ENCODE results near the gene NRP2.

The NRP2 gene

GRCh38 chr2:205727174-205727573, 44.9 kb downstream of the NRP2 start:
- H4K20me1 ChIP-seq (ENCODE audit: insufficient read depth, low read length, poor library complexity, severe bottlenecking), result no peaks in the 10 kb centered on the region
- TF ChIP-seq, protein P1, sequence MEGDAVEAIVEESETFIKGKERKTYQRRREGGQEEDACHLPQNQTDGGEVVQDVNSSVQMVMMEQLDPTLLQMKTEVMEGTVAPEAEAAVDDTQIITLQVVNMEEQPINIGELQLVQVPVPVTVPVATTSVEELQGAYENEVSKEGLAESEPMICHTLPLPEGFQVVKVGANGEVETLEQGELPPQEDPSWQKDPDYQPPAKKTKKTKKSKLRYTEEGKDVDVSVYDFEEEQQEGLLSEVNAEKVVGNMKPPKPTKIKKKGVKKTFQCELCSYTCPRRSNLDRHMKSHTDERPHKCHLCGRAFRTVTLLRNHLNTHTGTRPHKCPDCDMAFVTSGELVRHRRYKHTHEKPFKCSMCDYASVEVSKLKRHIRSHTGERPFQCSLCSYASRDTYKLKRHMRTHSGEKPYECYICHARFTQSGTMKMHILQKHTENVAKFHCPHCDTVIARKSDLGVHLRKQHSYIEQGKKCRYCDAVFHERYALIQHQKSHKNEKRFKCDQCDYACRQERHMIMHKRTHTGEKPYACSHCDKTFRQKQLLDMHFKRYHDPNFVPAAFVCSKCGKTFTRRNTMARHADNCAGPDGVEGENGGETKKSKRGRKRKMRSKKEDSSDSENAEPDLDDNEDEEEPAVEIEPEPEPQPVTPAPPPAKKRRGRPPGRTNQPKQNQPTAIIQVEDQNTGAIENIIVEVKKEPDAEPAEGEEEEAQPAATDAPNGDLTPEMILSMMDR (conservative IDR thresholded peaks at IDR 0.05; ENCODE audit: low read length), result no peak
- no peak for TF ChIP-seq EZH2phosphoT487 (IDR thresholded peaks at IDR 0.05; ENCODE audit: borderline replicate concordance)
- H3K4me3 ChIP-seq (ENCODE audit: low read length, poor library complexity, severe bottlenecking), result no peak overlapping the region
- no peaks in the 10 kb centered on the region for H3K36me3 ChIP-seq (ENCODE audit: insufficient read depth, low read length)
- no peaks in the 10 kb centered on the region for H3K9me2 ChIP-seq (replicated peaks; ENCODE audit: low read depth, low read length)
- no peak overlapping the region for H3K9ac ChIP-seq (ENCODE audit: low read depth, low read length, poor library complexity, severe bottlenecking)
- H3K4me2 ChIP-seq (ENCODE audit: low read depth, low read length, poor library complexity, severe bottlenecking), result no peak overlapping the region
- H3K79me2 ChIP-seq (ENCODE audit: insufficient read depth, low read length), result no peaks in the 10 kb centered on the region
- no peak overlapping the region for H2AFZ ChIP-seq (ENCODE audit: low read length)
- H3K4me1 ChIP-seq (ENCODE audit: insufficient read depth, low read length, poor library complexity, severe bottlenecking), result no peaks in the 10 kb centered on the region
- no peaks in the 10 kb centered on the region for H3K27me3 ChIP-seq (ENCODE audit: insufficient read depth, low read length, poor library complexity, severe bottlenecking)
- no peaks in the 10 kb centered on the region for H3K9me3 ChIP-seq (ENCODE audit: insufficient read depth, low read depth, low read length)
- H3F3A ChIP-seq (ENCODE audit: low read depth), result no peaks in the 10 kb centered on the region

DNA sequence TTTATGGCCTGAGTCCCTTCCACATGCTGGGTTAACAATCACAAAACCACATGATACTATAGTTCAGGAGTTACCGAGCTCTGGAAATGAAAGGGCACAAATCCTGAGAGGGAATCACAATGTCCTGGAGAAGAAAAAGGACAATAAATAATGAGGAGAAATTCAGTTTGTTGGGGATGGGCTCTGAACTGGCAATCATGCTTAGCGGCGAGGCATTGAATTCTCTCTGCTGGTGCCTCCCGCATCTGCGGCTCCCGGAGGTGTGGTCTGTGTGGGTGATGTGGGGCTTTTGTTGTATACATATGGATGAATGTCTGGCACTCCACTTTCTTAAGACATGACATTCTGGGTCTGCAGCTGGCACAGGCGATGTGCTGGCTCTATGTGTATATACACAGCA, 46.1 kb downstream of the NRP2 start:
- Histone ChIP-seq H2AFZ (ENCODE audit: low read length) (no peak overlapping the region), H4K20me1 (ENCODE audit: insufficient read depth, low read length, poor library complexity, severe bottlenecking) (no peaks in the 10 kb centered on the region), H3K36me3 (ENCODE audit: insufficient read depth, low read length) (no peaks in the 10 kb centered on the region), H3F3A (ENCODE audit: low read depth) (no peaks in the 10 kb centered on the region), H3K9ac (ENCODE audit: low read depth, low read length, poor library complexity, severe bottlenecking) (no peak overlapping the region), H3K9me2 (replicated peaks; ENCODE audit: low read depth, low read length) (no peaks in the 10 kb centered on the region), H3K4me1 (ENCODE audit: insufficient read depth, low read length, poor library complexity, severe bottlenecking) (no peaks in the 10 kb centered on the region), H3K4me3 (ENCODE audit: low read length, poor library complexity, severe bottlenecking) (no peak overlapping the region), H3K79me2 (ENCODE audit: insufficient read depth, low read length) (no peaks in the 10 kb centered on the region), H3K9me3 (ENCODE audit: insufficient read depth, low read depth, low read length) (no peaks in the 10 kb centered on the region), H3K4me2 (ENCODE audit: low read depth, low read length, poor library complexity, severe bottlenecking) (no peak overlapping the region), H3K27me3 (ENCODE audit: insufficient read depth, low read length, poor library complexity, severe bottlenecking) (no peaks in the 10 kb centered on the region)
- TF ChIP-seq, protein P1 (conservative IDR thresholded peaks at IDR 0.05; ENCODE audit: low read length), result no peak
- TF ChIP-seq EZH2phosphoT487 (IDR thresholded peaks at IDR 0.05; ENCODE audit: borderline replicate concordance), result no peak

DNA sequence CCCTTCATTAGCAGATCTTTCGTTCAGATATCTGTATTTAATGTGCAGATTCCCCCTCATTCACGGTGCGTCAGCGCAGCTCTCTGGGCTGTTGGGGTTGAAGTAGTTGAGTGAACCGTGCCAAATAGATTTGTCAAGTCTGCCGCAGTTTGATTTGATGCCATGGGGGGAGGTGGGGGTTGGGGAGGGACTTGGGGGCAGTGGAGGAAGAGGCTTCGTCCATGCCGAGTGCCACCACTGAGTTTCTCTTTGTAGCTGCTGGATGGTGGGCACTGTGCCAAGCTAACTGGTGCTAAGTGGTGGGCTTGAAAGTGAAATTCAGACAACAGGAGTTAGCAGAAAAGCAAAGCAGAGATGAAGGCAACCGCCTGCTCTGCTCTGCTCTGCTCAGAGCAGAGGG, 47.9 kb downstream of the NRP2 start:
- H3K4me2 ChIP-seq (ENCODE audit: low read depth, low read length, poor library complexity, severe bottlenecking), result no peak overlapping the region
- H2AFZ ChIP-seq (ENCODE audit: low read length), result no peak overlapping the region
- peaks cover 7% of the 10 kb centered on the region for H3K4me1 ChIP-seq (ENCODE audit: insufficient read depth, low read length, poor library complexity, severe bottlenecking)
- no peaks in the 10 kb centered on the region for H3K9me3 ChIP-seq (ENCODE audit: insufficient read depth, low read depth, low read length)
- H3K36me3 ChIP-seq (ENCODE audit: insufficient read depth, low read length), result no peaks in the 10 kb centered on the region
- no peaks in the 10 kb centered on the region for H3K79me2 ChIP-seq (ENCODE audit: insufficient read depth, low read length)
- H3F3A ChIP-seq (ENCODE audit: low read depth), result no peaks in the 10 kb centered on the region
- no peak overlapping the region for H3K9ac ChIP-seq (ENCODE audit: low read depth, low read length, poor library complexity, severe bottlenecking)
- TF ChIP-seq EZH2phosphoT487 (IDR thresholded peaks at IDR 0.05; ENCODE audit: borderline replicate concordance), result no peak
- TF ChIP-seq, protein P1 (conservative IDR thresholded peaks at IDR 0.05; ENCODE audit: low read length), result no peak
- H3K4me3 ChIP-seq (ENCODE audit: low read length, poor library complexity, severe bottlenecking), result no peak overlapping the region
- no peaks in the 10 kb centered on the region for H3K27me3 ChIP-seq (ENCODE audit: insufficient read depth, low read length, poor library complexity, severe bottlenecking)
- no peaks in the 10 kb centered on the region for H3K9me2 ChIP-seq (replicated peaks; ENCODE audit: low read depth, low read length)
- no peaks in the 10 kb centered on the region for H4K20me1 ChIP-seq (ENCODE audit: insufficient read depth, low read length, poor library complexity, severe bottlenecking)
